Loucy (cell line): ENCODE results near the gene TIMM13.

ENCODE experiments used
- EZH2phosphoT487 ChIP-seq: fragments of 200-600 bp; IDR thresholded peaks from 2 replicates; pipeline ENCODE4 v1.6.1; 2018; ENCODE audit warnings: antibody characterized with exemption, mild to moderate bottlenecking, moderate library complexity, borderline replicate concordance
- TF ChIP-seq, protein P1 (sequence below): fragments of 200-600 bp; sonication (generic); conservative IDR thresholded peaks from 2 replicates; pipeline ENCODE4 v1.5.1; 2014; ENCODE audit warnings: mild to moderate bottlenecking, antibody characterized with exemption, low read length

- no peak for TF ChIP-seq EZH2phosphoT487
- TF ChIP-seq, protein P1, sequence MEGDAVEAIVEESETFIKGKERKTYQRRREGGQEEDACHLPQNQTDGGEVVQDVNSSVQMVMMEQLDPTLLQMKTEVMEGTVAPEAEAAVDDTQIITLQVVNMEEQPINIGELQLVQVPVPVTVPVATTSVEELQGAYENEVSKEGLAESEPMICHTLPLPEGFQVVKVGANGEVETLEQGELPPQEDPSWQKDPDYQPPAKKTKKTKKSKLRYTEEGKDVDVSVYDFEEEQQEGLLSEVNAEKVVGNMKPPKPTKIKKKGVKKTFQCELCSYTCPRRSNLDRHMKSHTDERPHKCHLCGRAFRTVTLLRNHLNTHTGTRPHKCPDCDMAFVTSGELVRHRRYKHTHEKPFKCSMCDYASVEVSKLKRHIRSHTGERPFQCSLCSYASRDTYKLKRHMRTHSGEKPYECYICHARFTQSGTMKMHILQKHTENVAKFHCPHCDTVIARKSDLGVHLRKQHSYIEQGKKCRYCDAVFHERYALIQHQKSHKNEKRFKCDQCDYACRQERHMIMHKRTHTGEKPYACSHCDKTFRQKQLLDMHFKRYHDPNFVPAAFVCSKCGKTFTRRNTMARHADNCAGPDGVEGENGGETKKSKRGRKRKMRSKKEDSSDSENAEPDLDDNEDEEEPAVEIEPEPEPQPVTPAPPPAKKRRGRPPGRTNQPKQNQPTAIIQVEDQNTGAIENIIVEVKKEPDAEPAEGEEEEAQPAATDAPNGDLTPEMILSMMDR, result no peak
These were observed 34.6 kb upstream of the TIMM13 start for GRCh38 chr19:2461751-2462634.
